ENCODE results near the gene PLPPR1. TPM values are rescaled to one million over a fixed set of nuclear protein-coding genes. Genes with fewer than 3 reads are reported as not detected.

PLPPR1 gene
- total RNA-seq, 1 experiment from 2014 or later = 2.4 TPM

DNA sequence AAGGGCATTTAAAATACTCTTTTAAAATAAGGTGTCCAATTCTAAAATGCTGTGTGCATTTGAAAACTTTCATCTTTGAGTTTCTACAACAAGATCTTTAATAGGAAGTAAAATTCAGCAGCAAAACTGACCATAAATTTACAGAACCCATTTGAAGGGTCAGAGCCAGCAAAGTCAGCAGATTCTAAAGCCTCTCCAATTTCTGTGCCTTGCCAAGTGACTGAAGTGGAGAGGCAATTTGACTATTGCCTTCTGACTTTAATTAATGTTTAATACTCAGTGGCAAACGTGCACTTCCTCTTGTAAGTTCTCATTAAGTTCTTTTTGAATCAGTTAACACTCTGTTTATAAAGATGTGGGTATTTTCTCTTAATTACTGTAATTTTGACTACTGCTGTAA is 201.1 kb downstream of the PLPPR1 start:
- WGBS (ENCODE audit: extremely low coverage, insufficient read length, low lambda C conversion rate) = no CpG with 5 or more reads among the region's 1 CpG
- no peak overlapping the region for H3K27ac Mint-ChIP-seq
- Histone ChIP-seq H3K79me1 (ENCODE audit: insufficient read depth, low read depth, low read length, poor library complexity, severe bottlenecking) (no peaks in the 10 kb centered on the region), H2BK5ac (ENCODE audit: insufficient read length, low read length) (no peak overlapping the region), H3K27ac (ENCODE audit: insufficient read length, low read depth, low read length) (no peak overlapping the region), H4K8ac (replicated peaks; ENCODE audit: insufficient read length, low read depth, low read length) (no peak overlapping the region), H2AFZ (ENCODE audit: low read length) (no peak overlapping the region), H3K4me1 (ENCODE audit: insufficient read depth, low read length) (peaks cover 4% of the 10 kb centered on the region; the same call in 1 of the 2 replicates), H3K4me2 (ENCODE audit: insufficient read depth, insufficient read length, low read length) (no peak overlapping the region), H3K18ac (ENCODE audit: insufficient read length, low read depth, low read length) (no peak overlapping the region), H3K27me3 (ENCODE audit: insufficient read depth, low read length) (no peaks in the 10 kb centered on the region), H3K9ac (ENCODE audit: extremely low read depth, insufficient read length, low read length) (no peak overlapping the region), H3K79me2 (ENCODE audit: insufficient read depth, low read length) (no peaks in the 10 kb centered on the region), H2BK20ac (ENCODE audit: low read depth, low read length, poor library complexity, severe bottlenecking) (no peak overlapping the region), H3K14ac (ENCODE audit: insufficient read depth, low read length) (no peak overlapping the region), H3K23ac (ENCODE audit: insufficient read length, low read depth, low read length) (no peak overlapping the region), H4K5ac (ENCODE audit: insufficient read length, low read depth, low read length) (no peak overlapping the region), H4K91ac (ENCODE audit: insufficient read length, low read depth, low read length) (no peak overlapping the region), H2BK12ac (ENCODE audit: insufficient read length, low read depth, low read length) (no peak overlapping the region), H4K20me1 (ENCODE audit: control insufficient read depth, insufficient read depth, insufficient read length) (no peaks in the 10 kb centered on the region), H3K4ac (ENCODE audit: low read depth, low read length) (no peak overlapping the region), H3K23me2 (ENCODE audit: insufficient read length, low read depth, low read length, poor library complexity, severe bottlenecking) (no peaks in the 10 kb centered on the region), H3T11ph (ENCODE audit: low read length) (no peak overlapping the region), H2BK15ac (ENCODE audit: low read depth, low read length) (no peak overlapping the region), H3K56ac (ENCODE audit: insufficient read length, low read depth, low read length) (no peak overlapping the region), H2BK120ac (ENCODE audit: low read depth, low read length, poor library complexity, severe bottlenecking) (no peak overlapping the region), H2AK5ac (ENCODE audit: insufficient read length, low read length) (no peak overlapping the region), H3K9me3 (ENCODE audit: control insufficient read depth, low read depth, low read length) (no peaks in the 10 kb centered on the region)
- no peaks in the 10 kb centered on the region for H3K27me3 Mint-ChIP-seq (ENCODE audit: low read depth)
- peaks cover 0 to 2% of the 10 kb centered on the region in 2 experiments; a peak in 2 of 5 replicates for H3K9me3 Mint-ChIP-seq
- DNase-seq = no peak
- peaks cover 45 to 46% of the 10 kb centered on the region in 2 experiments for H3K4me1 Mint-ChIP-seq
- TF ChIP-seq, protein P1, sequence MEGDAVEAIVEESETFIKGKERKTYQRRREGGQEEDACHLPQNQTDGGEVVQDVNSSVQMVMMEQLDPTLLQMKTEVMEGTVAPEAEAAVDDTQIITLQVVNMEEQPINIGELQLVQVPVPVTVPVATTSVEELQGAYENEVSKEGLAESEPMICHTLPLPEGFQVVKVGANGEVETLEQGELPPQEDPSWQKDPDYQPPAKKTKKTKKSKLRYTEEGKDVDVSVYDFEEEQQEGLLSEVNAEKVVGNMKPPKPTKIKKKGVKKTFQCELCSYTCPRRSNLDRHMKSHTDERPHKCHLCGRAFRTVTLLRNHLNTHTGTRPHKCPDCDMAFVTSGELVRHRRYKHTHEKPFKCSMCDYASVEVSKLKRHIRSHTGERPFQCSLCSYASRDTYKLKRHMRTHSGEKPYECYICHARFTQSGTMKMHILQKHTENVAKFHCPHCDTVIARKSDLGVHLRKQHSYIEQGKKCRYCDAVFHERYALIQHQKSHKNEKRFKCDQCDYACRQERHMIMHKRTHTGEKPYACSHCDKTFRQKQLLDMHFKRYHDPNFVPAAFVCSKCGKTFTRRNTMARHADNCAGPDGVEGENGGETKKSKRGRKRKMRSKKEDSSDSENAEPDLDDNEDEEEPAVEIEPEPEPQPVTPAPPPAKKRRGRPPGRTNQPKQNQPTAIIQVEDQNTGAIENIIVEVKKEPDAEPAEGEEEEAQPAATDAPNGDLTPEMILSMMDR (conservative IDR thresholded peaks at IDR 0.05) = no peak
- H3K36me3 Mint-ChIP-seq (ENCODE audit: insufficient read depth in 1 of 3, low read depth in 3 of 3) = peaks cover 0 to 10% (median 0%) of the 10 kb centered on the region in 3 experiments; a peak in 3 of 7 replicates
- no peak overlapping the region for H3K4me3 Mint-ChIP-seq
